Stimulated activated CD4-positive, alpha-beta T cell treated with anti-CD3 and anti-CD28 coated beads, Interleukin-12 subunit alpha, Interleukin-12 subunit beta, amount 100 ng/mL, for 48 hours (primary cell): ENCODE data around the gene EVA1C.
"Not testable (repeated sequence)": the region's sequence is repeated elsewhere in the genome, so short reads cannot be mapped to it uniquely, and the experiment has no call there.

ENCODE experiments used
- DNase-seq, 3 donors: peaks; one replicate each; pipeline ENCODE4 v3.0.0-alpha.2; 2020; ENCODE audit warnings: low read depth in 2 of 3, low spot score in 1 of 3

Gene EVA1C

DNA sequence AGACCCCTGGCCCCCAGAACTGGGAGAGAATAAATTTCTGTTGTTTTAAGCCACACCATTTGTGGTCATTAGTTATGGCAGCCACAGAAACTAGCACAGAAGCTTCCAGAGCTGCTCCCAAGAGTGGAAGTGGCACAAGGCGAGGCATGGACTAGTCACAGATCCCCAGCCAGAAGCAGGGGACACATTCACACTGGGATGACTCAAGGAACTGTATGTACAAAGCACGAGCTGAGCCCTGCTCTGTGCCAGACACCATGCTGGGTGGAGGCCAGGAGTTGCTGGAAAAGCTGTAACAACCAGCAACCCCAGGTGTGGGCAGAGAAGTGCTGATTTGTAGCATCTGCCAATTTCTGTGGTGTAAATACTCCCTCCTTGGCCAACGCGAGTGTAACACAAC, 117.2 kb downstream of the EVA1C start:
- DNase-seq, result no peak

DNA sequence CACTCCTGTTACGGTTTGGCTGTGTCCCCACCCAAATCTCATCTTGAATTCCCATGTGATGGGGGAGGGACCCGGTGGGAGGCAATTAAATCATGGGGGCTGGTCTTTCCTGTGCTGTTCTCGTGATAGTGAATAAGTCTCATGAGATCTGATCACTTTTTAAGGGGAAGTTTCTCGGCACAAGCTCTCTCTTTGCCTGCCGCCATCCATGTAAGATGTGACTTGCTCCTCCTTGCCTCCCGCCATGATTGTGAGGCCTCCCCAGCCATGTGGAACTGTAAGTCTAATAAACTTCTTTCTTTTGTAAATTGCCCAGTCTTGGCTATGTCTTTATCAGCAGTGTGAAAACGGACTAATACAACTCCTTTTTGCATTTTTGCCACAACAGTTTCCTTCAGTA, 118.3 kb downstream of the EVA1C start:
- not testable (repeated sequence) for DNase-seq

DNA sequence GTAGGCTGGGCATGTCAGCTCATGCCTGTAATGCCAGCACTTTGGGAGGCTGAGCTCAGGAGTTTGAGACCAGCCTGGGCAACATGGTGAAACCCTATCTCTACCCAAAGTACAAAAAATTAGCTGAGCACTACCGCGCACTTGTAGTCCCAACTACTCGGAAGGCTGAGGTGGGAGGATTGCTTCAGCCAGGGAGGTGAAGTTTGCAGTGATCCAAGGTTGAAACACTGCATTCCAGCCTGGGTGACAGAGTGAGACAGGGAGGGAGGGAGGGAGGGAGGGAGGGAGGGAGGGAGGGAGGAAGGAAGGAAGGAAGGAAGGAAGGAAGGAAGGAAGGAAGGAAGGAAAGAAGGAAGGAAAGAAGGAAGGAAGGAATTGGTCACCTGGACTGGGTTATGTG, 119.1 kb downstream of the EVA1C start:
- not testable (repeated sequence) for DNase-seq

DNA sequence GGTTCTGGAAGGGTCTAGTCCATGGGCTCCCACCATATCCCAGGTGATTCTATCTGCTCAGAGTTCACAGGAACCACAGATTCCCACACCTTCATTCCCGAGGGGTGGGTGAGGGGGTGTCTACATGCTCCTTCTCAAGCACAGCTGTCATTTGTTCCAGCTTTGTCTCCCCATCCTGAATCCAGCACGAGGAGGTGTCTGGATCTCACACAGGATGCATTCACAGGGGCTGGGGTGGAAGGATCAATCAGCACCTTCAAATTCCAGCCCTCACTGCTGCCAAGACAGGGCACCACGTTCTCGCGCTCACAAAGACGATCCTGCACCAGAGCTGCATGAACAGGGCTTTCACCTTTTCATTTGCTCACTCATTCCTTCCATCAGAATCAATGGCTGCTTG, 120.1 kb downstream of the EVA1C start:
- DNase-seq, result no peak

DNA sequence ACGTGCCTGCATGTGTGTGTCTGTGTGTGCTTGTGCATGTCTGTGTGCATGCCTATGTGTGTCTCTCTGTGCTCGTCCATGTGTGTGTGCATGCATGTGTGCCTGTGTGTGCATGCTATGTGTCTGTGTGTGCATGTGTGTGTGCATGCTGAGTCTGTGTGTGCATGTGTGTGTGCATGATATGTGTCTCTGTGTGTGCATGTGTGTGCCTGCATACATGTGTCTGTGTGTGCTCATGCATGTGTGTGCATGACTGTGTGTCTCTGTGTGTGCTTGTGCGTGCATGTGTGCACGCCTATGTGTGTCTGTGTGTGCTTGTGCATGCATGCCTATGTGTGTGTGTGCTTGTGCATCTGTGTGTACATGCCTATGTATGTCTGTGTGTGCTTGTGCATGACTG, 120.5 kb downstream of the EVA1C start:
- DNase-seq, result no peak

DNA sequence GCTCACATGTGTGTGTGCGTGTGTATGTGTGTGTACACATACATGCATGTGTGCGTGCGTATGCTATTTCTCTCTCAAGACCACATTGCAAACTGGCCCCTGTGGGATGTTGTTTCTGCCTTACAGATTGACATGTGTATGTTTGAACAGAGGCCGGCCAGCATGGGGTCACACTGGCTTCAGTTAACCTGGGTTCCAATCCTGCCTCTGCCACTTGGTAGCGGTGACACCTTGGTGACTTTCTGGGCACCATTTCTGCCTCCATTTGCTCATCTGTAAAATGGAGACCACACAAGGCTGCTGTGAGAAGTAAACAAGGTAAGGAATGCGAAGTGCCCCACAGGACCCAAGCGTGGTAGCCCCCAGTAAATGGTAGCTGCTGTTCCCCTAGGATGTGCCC, 121.1 kb downstream of the EVA1C start:
- DNase-seq, result no peak

DNA sequence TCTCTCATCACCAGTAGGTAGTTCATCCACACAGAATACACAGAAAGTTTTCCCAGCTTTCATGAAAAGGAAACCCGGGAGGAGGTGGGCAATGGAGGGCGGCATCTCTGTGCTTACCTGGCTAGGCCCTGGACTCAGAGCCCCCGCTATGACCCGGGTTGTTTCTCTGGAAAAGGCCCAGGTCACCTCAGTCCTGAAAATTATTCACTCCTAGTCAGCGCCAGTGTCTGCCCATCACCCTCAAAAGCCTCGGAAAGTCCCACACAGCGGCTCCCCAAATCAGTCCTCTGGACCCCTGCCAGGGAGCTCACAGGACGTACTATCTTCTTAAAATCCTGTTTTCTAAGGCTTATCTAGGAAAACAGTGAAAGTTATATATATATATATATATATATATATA, 121.6 kb downstream of the EVA1C start:
- no peak for DNase-seq

DNA sequence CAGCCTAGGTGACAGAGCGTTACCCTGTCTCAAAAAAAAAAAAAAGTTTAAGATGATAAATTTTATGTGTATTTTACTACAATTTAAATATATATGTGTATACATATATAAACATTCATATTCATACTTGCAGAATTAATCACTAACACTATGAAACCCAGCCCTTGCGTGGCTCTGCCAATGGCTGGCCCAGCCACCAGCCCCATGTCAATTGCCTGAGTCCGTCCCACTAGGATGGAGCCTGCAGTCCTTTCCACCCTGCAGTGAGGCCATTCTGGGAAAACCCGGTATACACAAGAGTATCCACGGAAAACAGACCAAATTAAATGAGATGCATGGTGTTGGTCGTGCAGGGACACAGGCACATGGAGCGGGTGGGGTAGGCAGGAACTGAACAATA, 123.1 kb downstream of the EVA1C start:
- DNase-seq, result no peak

DNA sequence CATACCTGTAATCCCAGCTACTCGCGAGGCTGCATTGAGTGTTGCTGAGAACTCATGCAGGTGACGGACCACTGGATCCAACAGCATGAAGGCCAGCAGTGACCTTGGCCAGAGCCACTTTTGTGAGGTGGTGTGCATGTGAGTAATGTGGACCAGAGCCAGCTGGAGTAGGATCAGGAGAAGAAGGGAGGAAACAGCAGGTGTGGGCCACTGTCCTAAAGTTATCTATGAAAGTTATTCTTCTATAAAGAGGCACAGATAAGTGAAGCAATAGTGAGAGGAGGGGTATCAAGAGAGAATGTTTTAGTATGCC, 125.0 kb downstream of the EVA1C start:
- DNase-seq, result no peak

DNA sequence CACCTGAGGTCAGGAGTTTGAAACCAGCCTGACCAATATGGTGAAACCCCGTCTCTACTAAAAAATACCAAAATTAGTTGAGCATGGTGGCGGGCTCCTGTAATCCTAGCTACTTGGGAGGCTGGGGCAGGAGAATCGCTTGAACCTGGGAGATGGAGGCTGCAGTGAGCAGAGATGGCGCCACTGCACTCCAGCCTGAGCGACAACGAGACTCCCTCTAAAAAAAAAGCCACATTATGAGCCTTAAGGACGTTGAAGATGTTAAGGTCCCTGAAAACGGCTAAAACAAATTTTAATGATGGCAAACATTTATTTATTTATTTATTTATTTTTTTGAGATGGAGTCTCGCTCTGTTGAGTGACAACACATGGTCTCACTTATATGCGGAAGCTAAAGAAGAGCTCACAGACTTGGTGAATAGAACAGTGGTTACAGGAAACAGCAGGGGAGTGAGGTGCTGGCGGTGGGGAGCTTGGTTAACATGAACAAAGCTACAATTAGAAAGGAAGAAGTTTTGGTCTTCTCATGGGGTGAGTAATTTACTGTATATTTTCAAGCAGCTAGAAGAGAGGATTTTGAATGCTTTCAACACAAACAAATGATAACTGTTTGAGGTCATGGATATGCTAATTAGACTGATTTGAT, 125.8 kb downstream of the EVA1C start:
- no peak for DNase-seq

DNA sequence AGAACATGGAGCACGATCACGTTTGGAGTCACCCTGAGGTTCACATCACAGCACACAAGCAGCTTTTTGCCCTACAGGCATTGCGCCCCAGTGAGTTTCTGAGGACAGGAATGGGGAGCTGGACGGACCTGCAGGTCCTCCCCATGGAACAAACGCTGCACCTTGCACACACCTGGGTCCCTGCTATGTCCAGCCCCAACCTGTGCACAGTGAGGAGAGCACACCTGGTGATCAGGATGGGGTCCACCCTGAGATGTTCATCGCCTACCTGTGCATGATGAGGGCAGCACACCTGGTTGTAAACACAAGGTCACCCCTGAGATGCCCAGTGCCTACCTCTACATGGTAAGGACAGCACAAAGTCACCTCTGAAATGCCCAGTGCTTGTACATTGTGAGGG, 126.9 kb downstream of the EVA1C start:
- no peak for DNase-seq

DNA sequence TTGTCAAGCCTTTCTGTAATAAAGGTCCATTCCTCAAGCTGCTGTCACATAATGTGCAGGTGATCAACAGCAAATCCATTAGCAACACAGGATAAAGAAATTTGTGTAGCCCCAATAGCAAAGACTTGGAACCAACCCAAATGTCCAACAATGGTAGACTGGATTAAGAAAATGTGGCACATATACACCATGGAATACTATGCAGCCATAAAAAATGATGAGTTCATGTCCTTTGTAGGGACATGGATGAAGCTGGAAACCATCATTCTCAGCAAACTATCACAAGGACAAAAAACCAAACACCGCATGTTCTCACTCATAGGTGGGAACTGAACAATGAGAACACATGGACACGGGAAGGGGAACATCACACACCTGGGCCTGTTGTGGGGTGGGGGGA, 130.6 kb downstream of the EVA1C start:
- DNase-seq, result not testable (repeated sequence)

DNA sequence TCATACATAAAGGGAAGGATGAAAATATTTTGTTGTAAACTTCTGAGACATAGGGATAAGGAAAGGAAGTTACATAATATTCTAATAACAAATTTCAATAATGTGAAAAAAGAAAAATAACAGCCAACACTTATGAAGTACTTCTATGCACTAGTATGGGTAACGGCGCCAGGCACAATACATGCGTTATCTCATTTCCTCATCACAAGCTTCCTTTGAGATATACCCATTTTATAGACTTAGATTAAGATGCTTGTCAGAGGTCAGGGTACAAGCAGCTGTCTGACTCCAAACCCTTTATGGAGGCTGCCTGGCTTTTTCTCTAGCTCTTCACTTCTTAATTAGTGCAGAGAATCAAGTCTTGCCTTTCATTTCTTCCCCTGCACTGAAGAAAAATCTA, 131.5 kb downstream of the EVA1C start:
- DNase-seq, result no peak

DNA sequence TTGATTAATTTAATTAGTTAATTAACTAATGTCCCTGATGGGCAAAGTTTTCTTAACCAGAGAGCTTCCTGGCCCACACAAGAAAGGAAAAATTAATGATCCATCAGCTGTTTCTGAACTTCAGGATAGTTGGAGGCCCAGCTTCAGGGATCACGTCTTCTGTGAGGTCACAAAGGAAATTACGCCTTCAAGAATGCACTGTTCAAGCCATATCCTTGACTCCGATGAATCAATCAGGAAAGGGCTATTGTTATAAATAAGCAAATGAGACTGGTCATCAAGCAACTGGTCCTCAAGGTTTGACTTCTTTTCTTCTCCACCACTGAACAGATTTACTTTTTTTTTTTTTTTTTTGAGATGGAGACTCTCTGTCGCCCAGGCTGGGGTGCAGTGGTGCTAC, 132.2 kb downstream of the EVA1C start:
- DNase-seq, result no peak

DNA sequence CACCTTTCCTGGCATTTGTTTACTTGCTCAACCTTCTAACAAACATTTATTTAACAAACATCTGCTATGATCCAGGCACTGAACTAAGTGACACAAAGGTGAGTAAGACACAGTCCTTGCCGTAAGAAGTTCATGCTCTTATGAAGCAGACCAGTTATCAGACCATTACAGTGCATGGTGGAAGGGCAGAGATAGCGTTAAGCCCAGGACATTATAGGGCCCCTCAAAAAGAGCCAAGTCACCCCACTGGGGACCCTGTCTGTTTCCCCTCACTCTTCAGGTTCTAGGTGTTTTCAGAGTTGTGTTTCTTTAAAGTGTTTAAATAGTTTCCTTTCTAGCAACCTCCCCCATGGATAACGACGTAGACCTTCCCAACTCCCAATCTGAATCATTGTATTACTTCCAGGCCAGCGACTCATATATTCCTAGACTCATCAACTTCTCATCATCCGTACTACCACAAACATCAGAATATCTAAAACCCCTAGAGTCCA, 133.5 kb downstream of the EVA1C start:
- DNase-seq, result no peak

DNA sequence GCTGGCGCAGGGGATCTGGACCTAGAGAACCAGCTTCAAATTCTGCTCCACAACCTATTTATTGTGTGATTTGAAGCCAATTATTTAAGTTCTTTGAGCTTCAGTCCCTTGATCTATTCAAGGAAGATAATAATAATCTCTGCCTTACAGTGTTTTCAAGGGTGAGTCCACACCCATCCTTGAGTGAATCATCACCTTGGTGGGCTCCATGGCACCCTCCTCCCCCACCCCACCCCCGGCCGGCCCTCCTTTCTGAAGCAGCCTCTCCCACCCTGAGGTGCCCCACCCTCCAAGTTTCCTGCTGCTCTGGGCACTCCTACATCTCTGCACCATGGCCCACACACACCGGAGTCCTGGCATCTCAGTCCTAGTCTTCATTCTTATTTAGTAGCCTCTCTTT, 134.5 kb downstream of the EVA1C start:
- DNase-seq, result no peak

DNA sequence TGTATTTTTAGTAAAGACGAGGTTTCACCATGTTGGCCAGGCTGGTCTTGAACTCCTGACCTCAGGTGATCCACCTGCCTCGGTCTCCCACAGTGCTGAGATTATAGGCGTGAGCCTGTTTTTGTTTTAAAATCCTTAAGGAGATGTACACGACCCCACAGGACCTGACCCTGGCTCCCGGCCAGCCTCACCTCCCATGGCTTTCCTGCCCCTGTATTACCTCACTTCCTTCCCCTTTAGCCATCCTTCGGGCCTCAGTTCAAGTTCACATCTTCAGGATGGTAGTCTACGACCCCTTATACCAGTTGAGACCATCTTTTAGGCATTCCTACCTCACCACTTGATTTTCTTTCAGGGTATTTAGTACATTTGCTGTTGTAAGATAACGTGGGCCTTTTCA, 136.5 kb downstream of the EVA1C start:
- DNase-seq, result no peak

DNA sequence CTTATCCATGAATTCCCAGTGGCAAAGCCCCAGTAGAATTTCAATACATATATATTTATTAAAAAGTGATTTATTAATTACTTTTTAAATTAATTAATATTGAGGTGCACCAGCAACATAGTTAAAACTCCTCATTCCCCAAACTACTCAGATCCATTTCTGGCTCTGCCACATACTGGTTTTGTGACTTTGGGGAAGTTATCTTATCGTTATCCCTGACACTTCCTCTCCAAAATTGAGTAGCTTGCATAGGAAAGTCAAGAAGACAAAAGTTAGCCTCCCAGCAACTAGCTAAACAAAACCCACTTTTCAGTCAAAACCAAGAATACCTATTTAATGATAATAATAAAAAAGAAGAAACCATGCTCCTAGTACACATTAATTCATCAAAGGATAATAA, 136.9 kb downstream of the EVA1C start:
- DNase-seq, result no peak

DNA sequence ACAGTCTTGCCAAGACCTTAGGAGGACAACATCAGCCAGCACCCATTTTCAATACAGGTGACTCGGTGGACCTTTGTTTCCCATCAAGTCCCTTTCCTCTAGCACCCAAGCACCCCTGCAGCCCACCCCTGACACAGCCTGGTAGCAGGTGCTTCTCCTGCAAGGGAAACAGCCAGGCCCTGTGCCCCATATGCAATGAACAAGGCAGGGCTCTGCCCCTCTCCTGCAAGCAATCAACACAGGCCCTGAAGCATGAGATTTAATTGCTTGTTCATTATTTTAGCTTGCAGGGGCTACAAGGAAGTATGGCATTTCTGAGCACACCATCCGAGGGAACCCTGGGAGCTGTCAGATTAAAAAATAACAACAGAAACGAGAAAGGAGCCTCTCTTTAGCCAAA, 137.4 kb downstream of the EVA1C start:
- no peak for DNase-seq

DNA sequence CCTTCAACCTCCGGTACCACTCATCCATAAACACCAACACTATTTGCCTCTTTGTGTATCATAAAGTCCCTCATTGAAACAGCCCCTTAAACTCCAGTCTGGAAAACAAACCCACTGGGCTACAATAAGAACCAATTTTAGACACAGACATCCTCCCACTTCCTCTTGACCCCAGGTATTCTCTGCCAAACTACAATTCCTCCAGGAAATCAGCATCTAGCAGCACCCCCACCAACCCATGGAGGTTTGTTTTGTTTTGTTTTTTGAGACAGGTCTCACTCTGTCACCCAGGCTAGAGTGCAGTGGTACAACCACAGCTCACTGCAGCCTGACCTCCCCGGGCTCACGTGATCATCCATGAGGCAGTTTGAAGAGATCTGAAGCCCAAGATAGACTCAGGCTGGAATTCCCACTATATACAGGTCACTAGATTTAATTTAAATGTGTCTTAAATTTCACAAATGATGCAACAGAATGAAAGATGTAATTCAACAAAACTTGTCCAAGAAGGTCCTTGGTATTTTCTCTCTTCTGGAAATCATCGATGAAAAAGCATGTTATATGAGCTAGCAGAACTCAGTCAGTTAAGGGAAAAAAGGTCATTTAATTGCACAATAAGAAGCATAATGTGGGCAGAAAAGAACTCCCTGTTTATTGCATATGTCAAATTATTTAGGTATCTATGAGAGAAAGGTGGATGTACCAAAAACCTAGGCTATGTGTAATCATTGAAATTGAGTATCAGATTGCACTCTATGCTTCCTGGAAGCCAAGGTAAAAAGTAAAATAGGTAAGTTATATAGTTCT, 142.5 kb downstream of the EVA1C start:
- DNase-seq, result no peak

DNA sequence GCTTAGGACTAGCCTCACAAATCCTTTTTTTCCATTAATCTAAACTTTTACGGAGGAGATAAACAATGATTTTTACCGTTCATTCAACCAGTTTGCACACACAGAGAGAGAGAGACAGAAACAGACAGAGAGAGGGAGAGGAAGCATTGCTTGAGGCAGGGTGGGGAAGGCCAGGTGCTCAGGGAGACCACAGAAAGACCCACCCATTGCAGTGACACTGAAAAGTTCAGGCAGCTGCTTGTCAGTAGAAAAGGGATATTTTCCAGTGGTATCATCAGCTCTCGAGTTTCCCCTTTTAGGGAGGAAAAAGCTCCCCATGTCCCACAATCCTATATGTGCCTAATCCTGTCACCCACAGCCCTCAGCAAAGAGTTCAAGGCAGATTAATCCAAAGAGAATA, 145.6 kb downstream of the EVA1C start:
- no peak for DNase-seq

DNA sequence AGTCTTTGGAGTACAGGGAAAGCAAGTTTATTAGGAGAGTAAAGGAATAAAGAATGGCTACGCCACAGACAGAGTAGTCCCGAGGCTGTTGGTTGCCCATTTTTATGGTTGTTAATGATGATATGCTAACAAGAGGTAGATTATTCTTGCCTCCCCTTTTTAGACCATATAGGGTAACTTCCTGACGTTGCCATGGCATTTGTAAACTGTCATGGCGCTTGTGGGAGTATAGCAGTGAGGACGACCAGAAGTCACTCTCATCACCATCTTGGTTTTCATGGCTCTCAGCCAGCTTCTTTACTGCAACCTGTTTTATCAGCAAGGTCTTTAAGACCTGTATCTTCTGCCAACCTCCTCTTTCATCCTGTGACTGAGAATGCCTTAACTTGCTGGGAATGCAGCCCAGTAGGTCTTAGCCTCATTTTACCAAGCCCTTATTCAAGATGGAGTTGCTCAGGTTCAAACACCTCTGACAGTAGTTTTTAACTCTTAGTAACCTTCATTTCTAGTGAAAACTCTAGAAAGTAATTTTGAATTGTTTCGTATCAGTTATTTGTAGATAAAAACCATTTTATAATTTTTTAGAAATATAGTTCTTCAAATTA, 146.6 kb downstream of the EVA1C start:
- DNase-seq, result no peak

DNA sequence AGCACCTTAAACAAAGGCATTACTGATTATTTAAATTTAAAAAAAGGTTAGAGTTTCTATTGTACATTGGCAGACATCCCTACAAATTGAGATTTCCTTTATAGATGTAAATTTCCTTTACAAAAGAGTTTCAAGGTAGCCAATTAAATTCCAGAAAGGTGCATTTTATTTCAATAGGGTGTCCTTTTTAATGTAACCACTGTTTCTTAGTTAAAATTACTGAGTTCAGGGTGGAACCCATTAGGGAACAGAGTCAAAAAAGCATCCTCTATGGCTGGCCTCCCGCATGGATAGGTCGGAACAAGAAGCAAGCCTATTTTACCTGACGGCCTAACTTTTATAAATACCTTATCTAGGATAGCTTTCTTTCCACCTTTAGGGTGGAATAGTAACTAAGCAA, 148.4 kb downstream of the EVA1C start:
- no peak for DNase-seq
